NCI-H2227 treated with DMSO at 0.1 percent for 48 hours (cell line): ENCODE results near the gene ATP2B2.
A peak's percentile ranks its signal among the peaks of the same experiment; 100 is the strongest.

ENCODE experiments used
- DNase-seq: peaks from one replicate; lab custom pipeline; 2025; lab: John Stamatoyannopoulos, UW

Gene ATP2B2

GRCh38 chr3:10344147-10344943 lies 161.0 kb downstream of the ATP2B2 start:
- peak; percentile 4 for DNase-seq

DNA sequence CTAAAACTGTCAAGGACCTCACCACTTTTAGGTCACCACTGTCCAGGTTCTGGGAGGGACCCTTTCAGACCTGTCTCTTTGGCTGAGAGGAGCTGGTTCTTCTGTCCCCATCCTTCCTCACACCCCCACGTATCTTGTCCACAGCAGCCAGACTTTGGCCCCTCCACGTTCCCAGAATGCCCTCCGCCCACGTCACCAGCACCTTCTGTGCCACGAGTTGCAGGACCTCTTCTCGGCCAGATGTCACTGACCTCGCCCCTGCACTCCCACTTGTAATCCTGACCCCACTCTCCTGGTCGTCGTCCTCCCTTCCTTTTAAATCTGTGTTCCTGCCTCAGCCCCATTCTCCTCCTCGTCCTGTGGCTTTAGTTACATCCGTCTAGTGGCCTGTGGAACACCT lies 161.9 kb downstream of the ATP2B2 start:
- no peak for DNase-seq

GRCh38 chr3:10342781-10343180 lies 162.6 kb downstream of the ATP2B2 start:
- no peak for DNase-seq

GRCh38 chr3:10341901-10342398 lies 163.4 kb downstream of the ATP2B2 start:
- no peak for DNase-seq

DNA sequence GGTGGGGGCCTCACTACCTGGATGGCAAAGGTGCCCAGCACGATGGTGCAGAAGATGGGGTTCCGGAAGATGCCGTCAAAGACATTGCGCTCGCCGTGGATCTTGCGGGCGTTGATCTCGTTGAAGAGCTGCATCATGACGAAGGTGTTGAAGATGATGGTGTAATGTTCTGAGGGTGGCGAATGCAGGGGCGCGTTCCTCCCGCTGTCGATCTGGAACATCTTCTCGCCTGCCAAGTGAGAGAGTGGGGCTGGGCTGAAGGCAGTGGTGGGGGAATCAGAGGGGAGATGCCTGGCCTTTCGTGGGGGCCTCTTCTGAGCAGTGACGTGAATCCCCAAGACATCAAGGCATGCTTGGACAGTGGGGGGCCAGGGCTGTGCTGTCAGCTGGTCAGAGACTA lies 164.9 kb downstream of the ATP2B2 start:
- DNase-seq, result no peak

DNA sequence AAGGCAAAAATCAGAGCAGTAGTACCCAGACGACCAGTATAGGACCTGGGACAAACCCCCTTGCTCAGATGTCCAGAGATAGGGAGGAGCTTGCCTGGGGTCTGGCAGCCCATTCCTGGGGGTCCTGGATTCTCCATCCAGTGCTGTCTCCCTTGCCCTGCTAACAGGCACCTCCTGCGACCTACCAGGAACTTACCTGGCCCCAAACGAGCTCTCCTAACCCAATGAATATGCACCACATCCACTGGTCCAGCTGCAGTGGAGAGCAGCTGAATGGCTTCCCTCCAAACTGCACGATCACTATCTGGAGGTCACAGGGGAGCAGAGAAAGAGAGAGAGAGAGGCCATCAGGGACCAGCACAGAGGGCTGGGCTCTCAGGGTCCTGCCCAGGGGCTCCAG lies 165.3 kb downstream of the ATP2B2 start:
- DNase-seq, result no peak

DNA sequence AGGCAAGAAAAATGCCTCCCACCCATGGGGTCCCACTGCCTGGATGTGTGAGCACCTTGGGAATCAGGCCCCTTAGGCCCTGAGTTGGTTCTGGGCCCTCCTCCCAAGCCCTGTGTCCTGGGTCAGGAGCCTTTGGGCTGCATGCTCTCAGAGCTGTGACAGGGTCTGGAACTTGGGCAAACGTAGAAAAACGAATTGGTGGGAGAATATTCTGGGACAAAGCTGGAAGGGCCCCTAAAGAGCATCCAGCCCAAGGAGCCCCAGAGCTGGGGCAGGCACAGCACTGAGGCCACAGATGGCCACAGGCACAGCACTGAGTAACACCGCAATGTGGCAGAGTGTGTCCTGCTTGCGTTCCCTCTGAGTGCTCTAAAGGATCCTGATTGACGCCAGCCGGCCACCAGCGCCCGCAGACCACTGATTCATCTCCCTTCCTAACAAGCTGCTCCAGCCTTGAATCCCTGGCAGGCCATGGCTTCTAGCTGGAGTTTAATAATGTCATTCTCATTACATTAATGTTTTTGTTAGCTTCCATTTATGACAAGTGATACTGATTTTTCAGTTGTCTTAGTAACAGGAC lies 165.9 kb downstream of the ATP2B2 start:
- DNase-seq, result no peak

GRCh38 chr3:10338591-10339353 lies 166.6 kb downstream of the ATP2B2 start:
- DNase-seq, result no peak

GRCh38 chr3:10338164-10338470 lies 167.3 kb downstream of the ATP2B2 start:
- no peak for DNase-seq

- DNase-seq, result no peak
Observed at GRCh38 chr3:10337323-10338163, 167.8 kb downstream of the ATP2B2 start.

DNA sequence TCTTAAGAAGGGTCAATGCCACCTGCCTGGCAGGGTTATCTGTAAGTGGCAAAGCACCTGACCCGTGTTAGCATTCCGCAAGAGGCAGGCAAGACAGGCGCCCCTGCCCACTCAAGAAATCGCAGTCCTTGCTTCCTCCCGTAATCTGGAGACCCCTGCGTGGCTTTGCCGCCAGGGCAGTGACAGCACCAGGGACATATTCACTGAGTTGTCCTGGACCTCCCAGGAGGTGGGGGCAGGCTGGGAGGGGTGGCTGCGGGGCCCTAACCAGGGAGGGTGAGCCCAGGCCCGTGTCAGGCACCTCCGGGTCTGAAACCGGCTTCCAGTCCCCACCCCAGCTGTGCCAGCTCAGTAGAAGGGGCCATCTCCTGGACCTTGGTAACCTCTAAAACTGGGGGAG lies 168.6 kb downstream of the ATP2B2 start:
- no peak for DNase-seq

DNA sequence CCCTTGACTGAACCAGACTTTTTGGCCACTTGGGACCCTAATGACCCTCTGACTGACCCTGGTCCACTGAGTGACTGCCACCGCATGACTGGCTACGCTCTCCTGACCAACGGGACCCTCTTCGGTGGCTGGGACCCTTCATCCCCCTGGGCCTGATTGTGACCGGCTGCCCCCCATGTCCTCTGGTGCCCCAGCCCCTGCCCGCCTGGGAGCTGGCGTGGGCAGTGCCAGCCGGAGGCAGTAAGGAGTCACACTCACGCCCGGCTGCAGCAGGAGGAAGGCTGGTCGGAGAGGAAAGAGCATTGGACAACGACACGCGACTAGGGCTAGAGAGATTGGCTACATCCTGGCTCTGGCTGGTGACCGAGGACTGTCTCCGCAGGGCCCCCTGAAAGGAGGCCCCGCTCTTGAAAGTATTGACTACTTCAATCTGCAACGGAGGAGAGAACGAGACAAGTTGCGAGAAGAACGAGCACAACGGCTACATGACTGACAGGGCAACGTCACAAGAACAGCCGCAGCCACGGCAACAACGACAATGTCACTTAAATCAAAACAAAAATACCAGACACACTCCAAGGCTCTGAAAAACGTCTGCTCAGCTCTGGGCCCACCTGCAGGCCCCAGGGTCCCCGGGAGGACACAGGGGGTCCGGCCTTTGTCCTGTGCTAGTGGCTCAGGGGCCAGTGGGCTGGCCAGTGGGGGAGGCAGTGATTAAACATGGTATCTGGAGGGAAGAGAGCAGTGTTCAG lies 169.3 kb downstream of the ATP2B2 start:
- DNase-seq, result no peak

- no peak for DNase-seq
Observed at GRCh38 chr3:10335190-10335738, 170.1 kb downstream of the ATP2B2 start.

DNA sequence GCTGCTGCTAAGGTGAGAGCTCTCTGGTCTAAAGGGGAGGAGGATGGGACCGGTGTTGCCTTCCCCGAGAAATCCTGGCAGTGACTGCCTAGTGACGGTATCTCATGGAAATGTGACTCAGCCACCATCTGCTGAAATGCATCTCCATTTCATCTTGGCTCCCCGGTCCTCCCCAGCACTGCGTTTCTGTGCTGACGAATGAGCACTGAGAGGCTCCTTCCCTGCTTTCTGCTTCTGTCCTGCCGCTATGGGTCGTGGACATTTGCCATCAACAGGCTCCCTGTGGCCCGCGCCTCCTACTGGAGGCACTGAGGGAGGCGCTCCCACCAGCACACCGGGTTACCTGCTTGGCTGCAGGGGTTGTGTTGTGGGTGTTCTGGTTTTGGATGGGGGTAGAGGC lies 170.9 kb downstream of the ATP2B2 start:
- DNase-seq, result no peak

DNA sequence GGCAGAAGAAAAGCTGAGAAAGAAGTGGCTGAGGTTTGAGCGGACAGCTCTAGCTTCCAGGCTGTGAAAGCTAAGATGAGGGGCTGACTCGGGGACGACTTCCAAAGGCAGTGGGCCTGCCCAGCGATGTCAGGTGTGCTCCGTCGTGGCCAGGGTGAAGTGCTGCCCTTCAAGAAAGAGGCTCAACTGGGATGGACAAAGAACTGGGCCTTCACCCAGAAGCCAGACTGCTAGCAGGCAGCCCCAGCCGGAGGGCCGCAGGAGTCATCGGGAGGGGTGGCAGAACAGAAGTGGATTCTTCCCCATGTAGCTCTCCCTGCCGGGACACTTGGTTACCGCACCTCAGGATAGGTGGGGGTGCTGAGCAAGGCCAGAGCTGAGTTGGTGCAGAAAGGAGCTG lies 171.3 kb downstream of the ATP2B2 start:
- DNase-seq, result no peak

GRCh38 chr3:10333349-10333650 lies 172.1 kb downstream of the ATP2B2 start:
- DNase-seq, result no peak

- DNase-seq, result no peak
Observed at GRCh38 chr3:10332481-10333348, 172.7 kb downstream of the ATP2B2 start.

DNA sequence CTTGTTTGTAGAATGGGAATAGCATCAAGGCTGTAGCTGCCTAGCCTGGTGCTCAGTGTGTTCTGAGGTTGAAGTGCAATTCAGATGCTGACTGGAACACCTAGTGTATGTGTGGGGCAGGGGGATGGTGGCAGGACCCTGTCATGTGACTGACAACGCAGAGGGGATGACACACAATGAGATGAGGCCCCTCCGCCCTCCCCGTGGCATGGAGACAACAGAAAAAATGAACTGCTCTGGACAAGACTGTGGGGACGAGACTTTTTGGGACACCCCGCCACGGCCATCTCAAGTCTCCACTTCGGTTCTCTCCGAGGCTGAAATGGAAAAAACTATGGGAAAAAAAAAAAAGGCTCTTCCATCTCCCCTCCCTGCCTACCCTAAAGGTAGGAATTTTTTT lies 174.1 kb downstream of the ATP2B2 start:
- DNase-seq, result no peak

DNA sequence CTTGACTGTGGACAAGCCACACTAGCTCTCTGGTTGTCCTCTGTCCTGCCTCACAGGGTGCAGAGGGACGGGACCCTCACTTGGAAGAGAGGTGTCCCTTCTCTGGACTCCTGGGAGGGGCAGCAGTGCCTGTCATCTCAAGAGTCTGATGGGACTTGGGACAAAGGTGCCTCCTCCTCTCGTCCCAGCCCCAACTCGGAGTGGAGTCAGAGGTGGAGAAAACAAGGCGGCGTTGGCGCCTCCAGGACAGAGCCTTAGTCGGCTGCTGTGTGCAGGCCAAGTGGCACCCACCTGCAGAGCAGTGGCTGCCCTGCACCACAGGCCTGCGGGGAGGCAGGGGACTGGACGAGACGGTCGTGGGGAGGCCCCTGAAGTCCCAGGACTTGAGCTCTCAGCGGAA lies 175.1 kb downstream of the ATP2B2 start:
- no peak for DNase-seq

GRCh38 chr3:10329495-10330015 lies 175.8 kb downstream of the ATP2B2 start:
- no peak for DNase-seq
